ENCODE measurements around the gene BCL2.

DNA sequence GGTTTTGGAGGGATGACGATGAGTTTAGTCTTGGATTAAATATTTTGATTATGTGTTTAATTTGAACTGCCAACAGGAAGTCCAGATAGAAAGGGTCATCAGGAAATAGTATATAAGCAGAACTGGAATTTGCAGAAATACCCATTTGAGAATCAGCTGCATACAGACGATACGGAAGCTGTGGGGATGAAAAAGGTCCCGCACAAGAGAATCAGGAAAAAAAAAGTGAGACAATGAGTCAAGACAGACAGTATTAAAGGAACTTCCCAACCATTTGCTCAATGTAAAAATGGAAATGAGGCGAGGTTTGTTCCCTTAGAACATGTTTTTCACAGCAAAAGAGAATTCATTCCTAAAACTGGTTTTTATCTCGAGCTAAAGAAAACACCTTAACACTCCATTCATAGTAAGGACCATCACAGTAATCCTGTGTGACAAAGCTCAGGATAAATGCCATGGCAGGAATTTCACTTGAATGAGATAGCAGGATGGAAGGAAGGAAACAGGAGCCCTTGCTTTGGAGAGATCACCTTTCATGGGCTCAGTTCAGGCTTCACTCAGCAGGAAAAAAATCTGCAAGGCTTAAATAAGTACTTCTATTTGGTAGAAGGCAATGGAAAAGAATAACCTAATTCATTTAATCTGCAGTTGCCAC lies 29.3 kb downstream of the BCL2 start:
- TF ChIP-seq, protein P1, sequence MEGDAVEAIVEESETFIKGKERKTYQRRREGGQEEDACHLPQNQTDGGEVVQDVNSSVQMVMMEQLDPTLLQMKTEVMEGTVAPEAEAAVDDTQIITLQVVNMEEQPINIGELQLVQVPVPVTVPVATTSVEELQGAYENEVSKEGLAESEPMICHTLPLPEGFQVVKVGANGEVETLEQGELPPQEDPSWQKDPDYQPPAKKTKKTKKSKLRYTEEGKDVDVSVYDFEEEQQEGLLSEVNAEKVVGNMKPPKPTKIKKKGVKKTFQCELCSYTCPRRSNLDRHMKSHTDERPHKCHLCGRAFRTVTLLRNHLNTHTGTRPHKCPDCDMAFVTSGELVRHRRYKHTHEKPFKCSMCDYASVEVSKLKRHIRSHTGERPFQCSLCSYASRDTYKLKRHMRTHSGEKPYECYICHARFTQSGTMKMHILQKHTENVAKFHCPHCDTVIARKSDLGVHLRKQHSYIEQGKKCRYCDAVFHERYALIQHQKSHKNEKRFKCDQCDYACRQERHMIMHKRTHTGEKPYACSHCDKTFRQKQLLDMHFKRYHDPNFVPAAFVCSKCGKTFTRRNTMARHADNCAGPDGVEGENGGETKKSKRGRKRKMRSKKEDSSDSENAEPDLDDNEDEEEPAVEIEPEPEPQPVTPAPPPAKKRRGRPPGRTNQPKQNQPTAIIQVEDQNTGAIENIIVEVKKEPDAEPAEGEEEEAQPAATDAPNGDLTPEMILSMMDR (conservative IDR thresholded peaks at IDR 0.05; ENCODE audit: low read length) = no peak
- no peak for TF ChIP-seq EZH2phosphoT487 (IDR thresholded peaks at IDR 0.05; ENCODE audit: borderline replicate concordance, low read depth, low read length)
